ENCODE results near the gene PTGFR.

Gene PTGFR

DNA sequence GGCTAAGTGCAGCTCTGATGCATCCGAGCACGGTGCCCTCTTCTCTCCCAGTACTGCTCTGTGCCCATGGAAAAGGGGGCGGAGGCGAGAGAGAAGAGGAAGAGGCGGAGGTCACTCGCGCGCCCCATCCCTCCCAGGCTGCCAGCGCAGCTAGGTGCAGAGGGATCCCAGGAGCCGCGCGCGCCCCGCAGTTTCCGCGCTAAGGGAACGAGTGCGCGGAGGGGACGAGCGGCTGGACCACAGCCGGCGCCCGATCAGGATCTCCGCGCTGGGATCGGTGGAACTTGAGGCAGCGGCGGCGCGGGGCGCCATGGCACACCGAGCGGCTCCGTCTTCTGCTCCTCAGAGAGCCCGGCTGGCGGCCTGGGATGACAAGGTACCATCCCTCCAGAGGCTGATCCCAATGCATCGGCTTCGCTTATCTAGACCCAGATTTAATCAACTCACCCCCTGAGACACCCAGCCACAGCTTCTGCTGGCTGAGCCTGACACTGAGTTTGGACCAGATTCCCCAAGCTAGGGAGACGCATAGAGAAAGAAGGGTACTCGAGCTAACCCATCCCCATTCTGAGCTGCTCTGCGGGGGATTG lies at the start of gene PTGFR:
Gene PTGFR, plus strand, starts transcription at position 114 of the 590 bp plus-strand sequence. CDS start 1,770 bp downstream, outside the sequence.
- DNase-seq: no peak

GRCh38 chr1:78441921-78442320 lies 48.9 kb upstream of the PTGFR start:
- DNase-seq: no peak

- no peak for DNase-seq
Observed at GRCh38 chr1:78447086-78447485, 43.7 kb upstream of the PTGFR start.

GRCh38 chr1:78464449-78464891 lies 26.3 kb upstream of the PTGFR start:
- DNase-seq: no peak

DNA sequence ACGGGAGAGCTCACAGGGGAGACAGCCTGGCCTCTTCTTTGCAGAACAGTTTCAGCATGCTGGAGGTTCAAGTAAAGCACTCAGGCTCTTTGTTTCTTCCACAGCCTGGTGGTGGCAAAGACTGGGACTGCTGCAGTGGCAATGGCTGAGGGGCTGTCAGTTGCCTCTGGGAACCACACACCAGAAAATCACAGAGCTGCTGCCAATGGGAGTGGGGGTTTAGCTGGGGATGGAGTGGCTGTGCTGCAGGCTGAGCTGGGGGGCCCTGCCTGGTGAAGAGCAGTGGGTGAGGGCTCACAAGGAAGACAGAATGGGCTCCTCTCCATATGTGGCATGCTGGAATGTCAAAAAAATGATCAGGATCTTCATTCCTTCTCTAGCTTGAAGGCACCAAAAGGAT lies 25.6 kb upstream of the PTGFR start:
- DNase-seq: no peak

DNA sequence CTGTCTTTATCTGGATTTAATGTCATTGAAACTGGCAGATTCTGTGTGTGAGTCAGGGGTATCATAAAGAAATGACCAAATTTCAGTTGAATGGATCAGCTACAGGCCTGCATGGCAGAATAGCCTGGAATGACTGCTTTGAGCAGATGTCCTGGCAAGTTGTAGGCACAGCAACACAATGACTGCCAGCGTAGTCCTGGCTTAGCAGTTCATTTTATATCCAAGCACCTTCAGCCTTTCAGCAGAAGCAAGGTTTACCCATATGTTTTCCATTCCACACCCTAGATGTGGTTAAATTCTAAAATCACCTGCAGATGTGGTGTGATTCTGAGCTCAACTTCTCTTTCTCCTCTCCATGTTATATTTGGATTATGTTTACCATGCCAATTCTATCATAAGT lies 22.3 kb upstream of the PTGFR start:
- DNase-seq: no peak

GRCh38 chr1:78469576-78469975 lies 21.2 kb upstream of the PTGFR start:
- no peak for DNase-seq

- DNase-seq: no peak
Observed at GRCh38 chr1:78471890-78472620, 18.7 kb upstream of the PTGFR start.

DNA sequence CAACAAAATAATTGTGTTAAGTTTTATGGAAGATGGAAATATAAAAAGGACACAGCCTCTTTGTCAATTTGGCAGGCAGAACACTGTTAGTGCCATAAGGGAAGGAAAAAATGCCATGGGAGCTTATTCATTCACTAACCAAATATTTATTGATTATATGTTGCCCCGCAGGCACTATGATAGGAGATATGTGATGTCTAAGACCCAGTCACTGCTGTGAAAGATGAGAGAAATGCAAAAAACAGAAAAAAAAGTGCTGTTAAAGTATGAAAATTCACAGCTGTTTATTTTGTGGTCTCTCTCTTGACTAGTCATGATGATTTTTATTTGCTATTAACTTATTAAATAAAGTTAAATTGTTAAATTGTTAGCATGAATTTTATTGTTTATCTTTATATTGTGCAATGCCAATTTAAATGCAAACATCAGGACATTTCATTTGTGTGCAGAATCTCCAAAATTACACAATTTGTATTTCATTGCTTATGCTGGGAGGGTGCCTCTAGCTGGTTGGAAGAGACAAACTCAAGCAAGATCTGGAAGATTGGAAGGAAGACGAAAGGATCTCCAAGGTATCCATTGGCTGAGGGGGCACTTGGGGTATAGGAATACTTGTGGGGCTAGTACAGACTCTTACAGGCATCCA lies 17.8 kb upstream of the PTGFR start:
- no peak for DNase-seq

- DNase-seq: no peak
Observed at GRCh38 chr1:78474092-78474491, 16.7 kb upstream of the PTGFR start.

DNA sequence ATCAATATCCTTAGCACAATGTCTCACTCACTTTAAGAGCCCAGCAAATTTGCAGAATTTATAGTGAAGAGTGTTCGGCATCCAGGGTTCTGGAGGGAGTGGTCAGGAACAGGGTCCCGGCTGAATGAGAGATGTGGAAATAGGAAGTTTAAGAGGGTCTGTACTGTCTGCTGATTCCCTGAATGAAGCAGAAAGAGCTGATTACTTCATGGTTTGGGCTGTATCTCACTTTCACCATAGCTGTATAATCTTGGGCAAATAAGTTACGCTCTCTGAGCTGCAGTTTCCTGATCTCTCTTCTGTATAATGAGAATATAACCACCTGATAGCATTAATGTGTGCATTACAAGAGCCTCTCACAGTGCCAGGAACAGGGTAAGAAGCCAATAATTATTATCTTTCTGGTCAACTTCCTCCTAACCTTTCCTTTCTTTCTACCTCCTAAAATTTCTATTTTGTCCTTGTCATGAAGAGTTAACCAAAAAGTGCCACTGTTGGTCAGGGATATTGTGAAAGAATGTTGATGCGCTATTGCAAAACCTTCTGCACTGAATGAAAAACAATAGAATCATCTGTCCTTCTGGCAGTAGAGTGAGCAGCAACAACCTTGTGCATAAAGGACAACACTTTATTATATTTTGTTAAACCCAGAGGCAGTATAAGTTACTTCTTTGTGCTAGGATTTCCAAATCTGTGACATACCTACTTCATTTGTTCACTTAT lies 14.7 kb upstream of the PTGFR start:
- DNase-seq: no peak

GRCh38 chr1:78483903-78484302 lies 6.9 kb upstream of the PTGFR start:
- DNase-seq: no peak

- DNase-seq: no peak
Observed at GRCh38 chr1:78491451-78492071, 787 bp downstream of the PTGFR start.

DNA sequence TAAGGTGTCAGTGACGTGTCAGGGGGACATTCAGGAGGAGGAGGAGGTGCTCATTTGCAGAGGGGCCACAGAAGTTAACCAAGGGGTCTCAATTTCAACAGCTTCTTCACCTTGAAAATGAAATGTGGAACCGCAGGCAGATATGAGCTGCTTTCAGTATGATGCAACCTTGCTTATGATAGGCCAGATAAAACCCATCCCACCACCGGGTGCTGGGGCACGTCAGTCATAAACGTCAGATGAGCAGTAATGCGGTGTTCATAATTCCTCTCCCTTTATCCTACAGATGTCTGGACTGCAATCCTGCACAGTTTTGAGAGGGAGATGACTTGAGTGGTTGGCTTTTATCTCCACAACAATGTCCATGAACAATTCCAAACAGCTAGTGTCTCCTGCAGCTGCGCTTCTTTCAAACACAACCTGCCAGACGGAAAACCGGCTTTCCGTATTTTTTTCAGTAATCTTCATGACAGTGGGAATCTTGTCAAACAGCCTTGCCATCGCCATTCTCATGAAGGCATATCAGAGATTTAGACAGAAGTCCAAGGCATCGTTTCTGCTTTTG lies 1.7 kb downstream of the PTGFR start:
- DNase-seq: no peak

- DNase-seq: no peak
Observed at GRCh38 chr1:78493451-78493850, 2.7 kb downstream of the PTGFR start.

GRCh38 chr1:78497201-78497600 lies 6.4 kb downstream of the PTGFR start:
- DNase-seq: no peak

- no peak for DNase-seq
Observed at GRCh38 chr1:78500529-78500928, 9.8 kb downstream of the PTGFR start.

- DNase-seq: no peak
Observed at GRCh38 chr1:78501203-78501602, 10.4 kb downstream of the PTGFR start.

DNA sequence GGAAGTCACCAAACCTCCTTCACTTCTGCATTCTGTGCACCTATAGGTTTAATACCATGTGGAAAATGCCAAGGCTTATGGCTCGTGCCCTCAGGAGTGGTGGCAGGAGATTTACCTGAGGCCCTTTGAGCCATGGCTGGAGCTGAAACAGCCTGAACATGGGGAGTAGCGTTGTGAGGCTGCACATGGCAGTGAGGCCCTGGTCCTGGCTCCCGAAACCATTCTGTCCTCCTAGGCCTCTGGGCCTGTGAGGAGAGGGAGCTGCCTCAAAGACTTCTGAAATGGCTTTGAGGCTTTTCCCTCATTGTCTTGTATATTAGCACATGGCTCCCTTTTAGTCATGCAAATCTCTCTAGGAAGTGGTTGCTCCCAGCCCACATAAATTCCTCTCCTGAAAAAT lies 20.6 kb downstream of the PTGFR start:
- DNase-seq: no peak

- DNase-seq: no peak
Observed at GRCh38 chr1:78516716-78517115, 25.9 kb downstream of the PTGFR start.

- no peak for DNase-seq
Observed at GRCh38 chr1:78519446-78519845, 28.7 kb downstream of the PTGFR start.

GRCh38 chr1:78520216-78520615 lies 29.4 kb downstream of the PTGFR start:
- no peak for DNase-seq

DNA sequence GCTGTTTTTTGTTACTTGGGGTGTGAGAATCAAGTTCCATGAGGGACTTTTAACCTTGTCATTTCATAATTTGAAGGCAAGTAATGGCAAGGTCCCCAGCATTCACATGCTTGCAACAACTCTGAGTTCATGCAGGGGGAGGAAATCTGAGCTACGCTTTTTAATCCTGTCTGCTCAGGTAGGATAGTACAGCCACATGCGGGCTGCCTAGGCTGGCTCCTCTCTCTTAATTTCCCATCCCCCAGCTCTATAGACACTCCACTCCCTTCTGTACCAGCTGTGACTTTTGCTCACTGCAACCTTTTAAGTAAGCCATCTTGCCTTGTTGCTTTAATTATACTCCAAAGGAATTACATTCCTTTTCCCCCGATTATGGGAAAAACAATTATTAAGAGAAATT lies 30.1 kb downstream of the PTGFR start:
- no peak for DNase-seq
